ENCODE results near the gene PRDM16.

The PRDM16 gene

GRCh38 chr1:3321559-3322449 lies 252.8 kb downstream of the PRDM16 start:
- DNase-seq, result no peak
- Histone ChIP-seq H2BK5ac (ENCODE audit: low read depth, low read length, poor library complexity, severe bottlenecking) (no peak overlapping the region), H2BK15ac (ENCODE audit: low read depth, poor library complexity, severe bottlenecking) (no peak overlapping the region), H3K36me3 (ENCODE audit: control insufficient read depth in 1 of 2, insufficient read depth in 2 of 2, low read depth in 1 of 2, low read length in 2 of 2) (no peaks in the 10 kb centered on the region), H3K79me1 (replicated peaks; ENCODE audit: low read length, poor library complexity, severe bottlenecking) (no peaks in the 10 kb centered on the region), H3K4me1 (ENCODE audit: control insufficient read depth, insufficient read depth, low read depth, low read length) (peaks cover 2% of the 10 kb centered on the region), H4K8ac (ENCODE audit: low read length) (no peak overlapping the region), H2AK5ac (ENCODE audit: low read length, severe bottlenecking) (no peak overlapping the region), H3K27ac (ENCODE audit: low read length, poor library complexity, severe bottlenecking) (no peak overlapping the region), H2BK12ac (ENCODE audit: low read length in 2 of 2) (no peak overlapping the region), H3K27me3 (ENCODE audit: control insufficient read depth in 1 of 2, insufficient read depth in 1 of 2, low read length in 2 of 2) (peaks cover 26 to 54% of the 10 kb centered on the region in 2 experiments), H3K9me3 (ENCODE audit: control insufficient read depth, low read length) (no peaks in the 10 kb centered on the region), H3K23ac (ENCODE audit: low read length in 2 of 2) (no peak overlapping the region), H3K14ac (ENCODE audit: low read length in 2 of 2) (no peak overlapping the region), H4K91ac (ENCODE audit: low read length) (peak overlapping the region; percentile 70), H3K4ac (ENCODE audit: low read depth in 1 of 2, low read length in 2 of 2) (no peak overlapping the region), H2AFZ (ENCODE audit: low read depth, low read length) (no peak overlapping the region), H3K4me3 (ENCODE audit: insufficient read depth in 1 of 2, low read depth in 1 of 2, low read length in 2 of 2) (no peak overlapping the region), H3K4me2 (ENCODE audit: low read length, poor library complexity, severe bottlenecking) (no peak overlapping the region), H2BK120ac (ENCODE audit: low read depth, low read length) (no peak overlapping the region), H3K9ac (ENCODE audit: low read length) (no peak overlapping the region), H3K18ac (ENCODE audit: low read depth in 1 of 2, low read length in 2 of 2) (peak overlapping the region in 1 of 2 experiments; percentile 4)
- 70% methylated on average over 25 of the region's 25 CpGs for WGBS

GRCh38 chr1:3322450-3323020 lies 253.5 kb downstream of the PRDM16 start:
- H3K23ac ChIP-seq (ENCODE audit: low read length in 2 of 2), result no peak overlapping the region
- no peak for DNase-seq
- no peak overlapping the region for H3K4me3 ChIP-seq (ENCODE audit: insufficient read depth in 1 of 2, low read depth in 1 of 2, low read length in 2 of 2)
- no peak overlapping the region for H2AFZ ChIP-seq (ENCODE audit: low read depth, low read length)
- no peak overlapping the region for H2BK12ac ChIP-seq (ENCODE audit: low read length in 2 of 2)
- H3K36me3 ChIP-seq (ENCODE audit: control insufficient read depth in 1 of 2, insufficient read depth in 2 of 2, low read depth in 1 of 2, low read length in 2 of 2), result no peaks in the 10 kb centered on the region
- H3K4ac ChIP-seq (ENCODE audit: low read depth in 1 of 2, low read length in 2 of 2), result no peak overlapping the region
- H2BK5ac ChIP-seq (ENCODE audit: low read depth, low read length, poor library complexity, severe bottlenecking), result no peak overlapping the region
- peaks cover 26 to 49% of the 10 kb centered on the region in 2 experiments for H3K27me3 ChIP-seq (ENCODE audit: control insufficient read depth in 1 of 2, insufficient read depth in 1 of 2, low read length in 2 of 2)
- peak overlapping the region; percentile 48 for H4K8ac ChIP-seq (ENCODE audit: low read length)
- H4K91ac ChIP-seq (ENCODE audit: low read length), result peak overlapping the region; percentile 36
- no peak overlapping the region for H3K9ac ChIP-seq (ENCODE audit: low read length)
- H3K4me1 ChIP-seq (ENCODE audit: control insufficient read depth, insufficient read depth, low read depth, low read length), result peaks cover 2% of the 10 kb centered on the region
- H3K79me1 ChIP-seq (replicated peaks; ENCODE audit: low read length, poor library complexity, severe bottlenecking), result no peaks in the 10 kb centered on the region
- no peak overlapping the region for H2BK15ac ChIP-seq (ENCODE audit: low read depth, poor library complexity, severe bottlenecking)
- H2AK5ac ChIP-seq (ENCODE audit: low read length, severe bottlenecking), result no peak overlapping the region
- H3K9me3 ChIP-seq (ENCODE audit: control insufficient read depth, low read length), result no peaks in the 10 kb centered on the region
- no peak overlapping the region for H3K18ac ChIP-seq (ENCODE audit: low read depth in 1 of 2, low read length in 2 of 2)
- no peak overlapping the region for H3K14ac ChIP-seq (ENCODE audit: low read length in 2 of 2)
- H2BK120ac ChIP-seq (ENCODE audit: low read depth, low read length), result no peak overlapping the region
- 86% methylated on average over 17 of the region's 17 CpGs for WGBS
- no peak overlapping the region for H3K27ac ChIP-seq (ENCODE audit: low read length, poor library complexity, severe bottlenecking)
- H3K4me2 ChIP-seq (ENCODE audit: low read length, poor library complexity, severe bottlenecking), result no peak overlapping the region

DNA sequence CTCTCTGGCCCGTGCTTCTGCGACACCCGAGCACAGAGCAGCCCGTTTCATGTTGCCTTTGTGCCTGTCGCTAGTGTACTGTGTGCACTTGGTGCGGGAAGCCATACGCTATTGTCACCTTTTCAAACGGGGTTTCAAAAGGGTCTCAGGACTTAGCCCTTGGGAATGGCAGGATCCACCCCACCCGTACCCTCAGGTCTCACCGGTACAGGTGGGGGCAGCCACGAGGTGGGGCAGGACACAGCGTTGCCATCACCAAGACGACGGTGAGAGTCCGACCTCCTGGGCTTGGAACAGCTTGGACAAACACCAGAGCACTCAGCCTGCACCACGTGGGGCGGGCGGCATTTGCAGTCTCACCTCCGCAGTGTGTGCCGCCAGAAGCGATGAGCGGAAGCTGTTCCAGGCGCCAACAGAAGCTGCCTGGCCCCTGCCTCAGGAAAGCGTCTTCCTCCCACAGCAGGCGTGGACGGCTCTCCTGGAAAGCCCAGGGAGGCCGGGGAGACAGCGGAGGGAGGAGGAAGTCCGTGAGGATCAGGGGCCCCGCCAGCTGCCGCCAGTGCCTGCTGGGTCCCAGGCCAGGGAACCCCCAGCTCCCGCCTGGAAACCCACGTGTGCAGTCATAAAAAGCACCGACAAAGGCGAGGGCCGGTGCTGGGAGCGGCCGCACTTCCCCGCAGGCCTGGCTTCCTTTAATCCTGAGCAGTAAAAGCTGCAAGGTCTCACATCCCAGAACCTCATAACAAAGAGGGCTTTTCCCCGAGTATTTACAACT lies 254.2 kb downstream of the PRDM16 start:
- H2AK5ac ChIP-seq (ENCODE audit: low read length, severe bottlenecking), result no peak overlapping the region
- H2BK5ac ChIP-seq (ENCODE audit: low read depth, low read length, poor library complexity, severe bottlenecking), result no peak overlapping the region
- no peak overlapping the region for H2AFZ ChIP-seq (ENCODE audit: low read depth, low read length)
- no peak overlapping the region for H4K8ac ChIP-seq (ENCODE audit: low read length)
- no peak overlapping the region for H4K91ac ChIP-seq (ENCODE audit: low read length)
- H3K27ac ChIP-seq (ENCODE audit: low read length, poor library complexity, severe bottlenecking), result no peak overlapping the region
- H2BK120ac ChIP-seq (ENCODE audit: low read depth, low read length), result no peak overlapping the region
- H3K4me1 ChIP-seq (ENCODE audit: control insufficient read depth, insufficient read depth, low read depth, low read length), result peaks cover 2% of the 10 kb centered on the region
- no peak overlapping the region for H3K18ac ChIP-seq (ENCODE audit: low read depth in 1 of 2, low read length in 2 of 2)
- H3K9me3 ChIP-seq (ENCODE audit: control insufficient read depth, low read length), result no peaks in the 10 kb centered on the region
- no peak overlapping the region for H2BK15ac ChIP-seq (ENCODE audit: low read depth, poor library complexity, severe bottlenecking)
- WGBS, result 44% methylated on average over 39 of the region's 40 CpGs
- peaks cover 26 to 49% of the 10 kb centered on the region in 2 experiments for H3K27me3 ChIP-seq (ENCODE audit: control insufficient read depth in 1 of 2, insufficient read depth in 1 of 2, low read length in 2 of 2)
- H3K4me2 ChIP-seq (ENCODE audit: low read length, poor library complexity, severe bottlenecking), result no peak overlapping the region
- H3K36me3 ChIP-seq (ENCODE audit: control insufficient read depth in 1 of 2, insufficient read depth in 2 of 2, low read depth in 1 of 2, low read length in 2 of 2), result no peaks in the 10 kb centered on the region
- H3K9ac ChIP-seq (ENCODE audit: low read length), result no peak overlapping the region
- H3K14ac ChIP-seq (ENCODE audit: low read length in 2 of 2), result no peak overlapping the region
- DNase-seq, result no peak
- no peaks in the 10 kb centered on the region for H3K79me1 ChIP-seq (replicated peaks; ENCODE audit: low read length, poor library complexity, severe bottlenecking)
- no peak overlapping the region for H2BK12ac ChIP-seq (ENCODE audit: low read length in 2 of 2)
- no peak overlapping the region for H3K23ac ChIP-seq (ENCODE audit: low read length in 2 of 2)
- no peak overlapping the region for H3K4ac ChIP-seq (ENCODE audit: low read depth in 1 of 2, low read length in 2 of 2)
- H3K4me3 ChIP-seq (ENCODE audit: insufficient read depth in 1 of 2, low read depth in 1 of 2, low read length in 2 of 2), result no peak overlapping the region
